HL-60 (cell line): ENCODE results near the gene TNNT2.

ENCODE experiments used
- POLR2AphosphoS5 ChIP-seq: IDR thresholded peaks from 2 replicates; pipeline ENCODE4 v1.6.1; 2012; ENCODE audit warnings: low read depth
- TF ChIP-seq, protein P1 (sequence below): IDR thresholded peaks from one replicate; pipeline ENCODE4 v1.5.1; 2011; ENCODE audit warnings: low read length, control low read depth, inconsistent platforms; ENCODE audit not compliant: insufficient read depth
- TF ChIP-seq, protein P2 (sequence below): IDR thresholded peaks from 2 replicates; pipeline ENCODE4 v1.6.1; 2012; ENCODE audit warnings: low read depth; ENCODE audit not compliant: insufficient replicate concordance

DNA sequence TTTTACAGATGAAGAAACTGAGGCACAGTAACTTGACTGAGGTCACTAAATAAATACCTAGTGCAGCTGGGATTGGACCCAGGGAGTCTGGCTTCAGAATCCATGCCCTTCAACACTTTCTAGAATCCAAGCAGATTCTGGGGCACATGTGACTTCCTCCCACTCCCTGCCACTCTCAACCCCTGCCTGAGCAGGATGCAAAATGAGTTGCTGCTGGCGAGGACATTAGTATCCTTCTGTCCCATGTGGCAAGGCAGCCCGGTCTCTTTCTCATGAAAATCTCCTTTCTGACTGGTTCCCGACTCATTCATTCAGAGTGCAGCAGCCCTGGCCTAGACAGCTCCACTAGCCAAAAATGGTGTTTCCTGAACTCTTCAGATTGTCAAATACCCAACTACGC, 28.4 kb downstream of the TNNT2 start:
- TF ChIP-seq, protein P1, sequence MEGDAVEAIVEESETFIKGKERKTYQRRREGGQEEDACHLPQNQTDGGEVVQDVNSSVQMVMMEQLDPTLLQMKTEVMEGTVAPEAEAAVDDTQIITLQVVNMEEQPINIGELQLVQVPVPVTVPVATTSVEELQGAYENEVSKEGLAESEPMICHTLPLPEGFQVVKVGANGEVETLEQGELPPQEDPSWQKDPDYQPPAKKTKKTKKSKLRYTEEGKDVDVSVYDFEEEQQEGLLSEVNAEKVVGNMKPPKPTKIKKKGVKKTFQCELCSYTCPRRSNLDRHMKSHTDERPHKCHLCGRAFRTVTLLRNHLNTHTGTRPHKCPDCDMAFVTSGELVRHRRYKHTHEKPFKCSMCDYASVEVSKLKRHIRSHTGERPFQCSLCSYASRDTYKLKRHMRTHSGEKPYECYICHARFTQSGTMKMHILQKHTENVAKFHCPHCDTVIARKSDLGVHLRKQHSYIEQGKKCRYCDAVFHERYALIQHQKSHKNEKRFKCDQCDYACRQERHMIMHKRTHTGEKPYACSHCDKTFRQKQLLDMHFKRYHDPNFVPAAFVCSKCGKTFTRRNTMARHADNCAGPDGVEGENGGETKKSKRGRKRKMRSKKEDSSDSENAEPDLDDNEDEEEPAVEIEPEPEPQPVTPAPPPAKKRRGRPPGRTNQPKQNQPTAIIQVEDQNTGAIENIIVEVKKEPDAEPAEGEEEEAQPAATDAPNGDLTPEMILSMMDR: no peak
- TF ChIP-seq POLR2AphosphoS5: no peak
- TF ChIP-seq, protein P2, sequence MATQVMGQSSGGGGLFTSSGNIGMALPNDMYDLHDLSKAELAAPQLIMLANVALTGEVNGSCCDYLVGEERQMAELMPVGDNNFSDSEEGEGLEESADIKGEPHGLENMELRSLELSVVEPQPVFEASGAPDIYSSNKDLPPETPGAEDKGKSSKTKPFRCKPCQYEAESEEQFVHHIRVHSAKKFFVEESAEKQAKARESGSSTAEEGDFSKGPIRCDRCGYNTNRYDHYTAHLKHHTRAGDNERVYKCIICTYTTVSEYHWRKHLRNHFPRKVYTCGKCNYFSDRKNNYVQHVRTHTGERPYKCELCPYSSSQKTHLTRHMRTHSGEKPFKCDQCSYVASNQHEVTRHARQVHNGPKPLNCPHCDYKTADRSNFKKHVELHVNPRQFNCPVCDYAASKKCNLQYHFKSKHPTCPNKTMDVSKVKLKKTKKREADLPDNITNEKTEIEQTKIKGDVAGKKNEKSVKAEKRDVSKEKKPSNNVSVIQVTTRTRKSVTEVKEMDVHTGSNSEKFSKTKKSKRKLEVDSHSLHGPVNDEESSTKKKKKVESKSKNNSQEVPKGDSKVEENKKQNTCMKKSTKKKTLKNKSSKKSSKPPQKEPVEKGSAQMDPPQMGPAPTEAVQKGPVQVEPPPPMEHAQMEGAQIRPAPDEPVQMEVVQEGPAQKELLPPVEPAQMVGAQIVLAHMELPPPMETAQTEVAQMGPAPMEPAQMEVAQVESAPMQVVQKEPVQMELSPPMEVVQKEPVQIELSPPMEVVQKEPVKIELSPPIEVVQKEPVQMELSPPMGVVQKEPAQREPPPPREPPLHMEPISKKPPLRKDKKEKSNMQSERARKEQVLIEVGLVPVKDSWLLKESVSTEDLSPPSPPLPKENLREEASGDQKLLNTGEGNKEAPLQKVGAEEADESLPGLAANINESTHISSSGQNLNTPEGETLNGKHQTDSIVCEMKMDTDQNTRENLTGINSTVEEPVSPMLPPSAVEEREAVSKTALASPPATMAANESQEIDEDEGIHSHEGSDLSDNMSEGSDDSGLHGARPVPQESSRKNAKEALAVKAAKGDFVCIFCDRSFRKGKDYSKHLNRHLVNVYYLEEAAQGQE: no peak
